CD4-positive, alpha-beta T cell treated with Interleukin-21 for 1 hour (primary cell): ENCODE measurements around the gene ADSL.
"Not testable (repeated sequence)": the region's sequence is repeated elsewhere in the genome, so short reads cannot be mapped to it uniquely, and the experiment has no call there.

ENCODE experiments used
- DNase-seq: peaks from one replicate; pipeline ENCODE4 v3.0.0-alpha.2; 2020

Gene ADSL

DNA sequence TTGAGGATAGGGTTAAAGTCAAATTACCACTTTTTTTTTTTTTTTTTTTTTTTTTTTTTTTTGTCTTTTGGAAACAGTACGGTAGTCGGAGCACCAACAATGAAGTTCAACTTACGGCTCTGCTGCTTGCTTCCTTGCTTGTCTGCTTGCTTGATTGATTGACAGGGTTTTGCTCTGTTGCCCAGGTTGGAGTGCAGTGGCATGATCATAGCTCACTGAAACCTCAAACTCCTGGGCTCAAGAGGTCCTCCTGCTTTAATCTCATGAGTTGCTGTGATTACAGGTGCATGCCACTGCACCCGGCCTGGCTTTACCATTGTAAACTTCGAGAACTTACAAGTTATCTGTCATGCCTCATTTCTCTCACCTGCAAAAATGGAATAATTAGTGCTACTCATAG is 29.8 kb downstream of the ADSL start:
- DNase-seq: no peak

GRCh38 chr22:40377931-40378330 is 31.6 kb downstream of the ADSL start:
- DNase-seq: no peak

DNA sequence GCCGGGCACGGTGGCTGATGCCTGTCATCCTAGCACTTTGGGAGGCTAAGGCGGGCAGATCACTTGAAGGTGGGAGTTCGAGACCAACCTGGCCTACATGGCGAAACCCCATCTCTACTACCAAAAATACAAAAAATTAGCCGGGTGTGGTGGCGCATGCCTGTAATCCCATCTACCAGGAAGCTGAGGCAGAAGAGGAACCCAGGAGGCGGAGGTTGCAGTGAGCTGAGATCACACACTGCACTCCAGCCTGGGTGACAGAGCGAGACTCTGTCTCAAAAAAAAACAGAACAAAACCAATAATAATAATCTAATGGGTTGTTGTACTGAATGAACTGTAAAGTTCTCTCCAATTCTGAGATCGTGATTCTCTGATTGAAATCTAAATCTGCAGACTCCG is 32.1 kb downstream of the ADSL start:
- DNase-seq: not testable (repeated sequence)

DNA sequence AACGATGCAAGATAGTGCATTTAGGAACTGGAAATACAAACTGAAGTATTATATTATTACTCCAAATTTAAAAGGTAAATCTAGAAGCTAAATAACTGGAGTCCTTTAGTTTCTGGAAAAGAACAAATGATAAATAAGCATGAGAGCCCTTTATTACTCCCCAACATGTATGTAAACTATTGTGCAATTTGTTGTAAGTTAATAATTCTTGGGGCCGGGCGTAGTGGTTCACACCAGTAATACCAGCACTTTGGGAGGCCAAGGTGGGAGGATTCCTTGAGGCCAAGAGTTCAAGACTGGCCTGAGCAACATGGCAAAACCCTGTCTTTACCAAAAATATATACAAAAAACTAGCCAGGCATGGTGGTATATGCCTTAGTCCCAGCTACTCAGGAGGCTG is 35.2 kb downstream of the ADSL start:
- no peak for DNase-seq

DNA sequence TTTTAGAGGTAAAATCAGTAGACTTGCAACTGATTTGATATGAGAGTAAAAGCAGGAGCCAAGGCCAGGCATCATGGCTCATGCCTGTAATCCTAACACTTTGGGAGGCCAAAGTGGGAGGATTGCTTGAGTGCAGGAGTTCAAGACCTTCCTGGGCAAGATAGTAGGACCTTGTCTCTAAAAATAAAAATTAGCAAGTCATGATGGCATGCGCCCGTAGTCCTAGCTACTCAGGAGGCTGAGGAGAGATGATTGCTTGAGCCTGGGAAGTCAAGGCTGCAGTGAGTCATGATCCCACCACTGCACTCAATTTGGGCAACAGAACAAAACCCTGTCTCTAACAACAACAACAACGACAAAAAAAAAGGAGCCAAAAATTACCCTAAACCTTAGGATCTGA is 37.6 kb downstream of the ADSL start:
- DNase-seq: no peak

DNA sequence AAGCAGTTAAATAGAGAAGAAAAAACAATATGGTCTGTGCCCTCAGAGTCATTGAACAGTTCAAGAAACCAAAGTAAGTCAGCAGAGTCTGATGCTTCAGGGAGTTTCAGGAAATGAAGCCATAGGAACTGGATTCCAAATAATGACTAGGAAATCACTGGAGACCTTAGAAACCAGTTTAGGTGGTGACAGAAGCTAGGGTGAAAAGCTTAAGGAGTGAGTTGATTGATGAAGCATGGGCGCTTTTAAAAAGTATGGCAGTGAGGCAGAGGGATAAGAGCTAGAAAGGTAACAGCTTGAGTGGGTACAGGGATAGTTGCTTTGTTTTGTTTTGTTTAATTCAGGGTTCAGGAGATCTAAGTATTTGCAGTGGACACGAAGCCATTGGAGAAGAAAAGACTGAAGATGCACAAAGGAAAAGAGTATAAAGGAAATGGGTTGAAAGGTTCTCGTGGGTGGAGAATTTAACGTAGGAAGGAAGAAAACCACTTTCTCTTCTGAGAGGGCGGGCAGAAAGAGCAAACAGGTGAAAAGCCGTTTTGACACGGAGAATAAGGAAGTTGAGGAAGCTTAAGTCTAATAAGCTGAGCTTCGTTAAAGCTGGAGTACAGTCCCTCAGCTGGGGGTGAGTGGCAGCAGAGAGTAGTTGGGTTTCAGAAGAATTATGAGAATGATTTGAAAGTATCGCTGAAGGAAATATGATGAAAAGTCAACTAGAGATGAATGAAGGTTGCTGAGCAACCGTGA is 38.9 kb downstream of the ADSL start:
- DNase-seq: peak; percentile 55

DNA sequence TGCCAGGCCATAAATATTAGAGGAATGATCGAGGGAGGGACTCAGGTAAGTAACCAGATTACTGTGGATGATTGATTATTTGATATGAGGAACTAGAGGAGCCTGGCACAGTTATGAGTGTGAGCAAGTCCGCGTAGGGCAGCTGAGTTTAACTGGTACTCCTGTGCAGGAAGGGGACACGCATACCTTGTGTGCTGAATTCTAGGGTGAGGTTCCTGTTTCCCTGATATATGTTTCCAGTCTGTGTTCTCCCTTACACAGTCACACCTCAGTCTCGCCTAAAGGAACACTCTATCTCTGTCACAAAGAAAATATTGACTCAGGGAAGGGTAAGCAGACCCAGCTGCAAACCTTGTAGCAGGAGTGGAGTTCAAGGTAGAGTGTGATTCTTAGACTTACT is 41.4 kb downstream of the ADSL start:
- DNase-seq: no peak

GRCh38 chr22:40388231-40388630 is 41.9 kb downstream of the ADSL start:
- DNase-seq: no peak

- no peak for DNase-seq
These were observed 45.1 kb downstream of the ADSL start for GRCh38 chr22:40391417-40391816.

GRCh38 chr22:40392618-40393017 is 46.3 kb downstream of the ADSL start:
- no peak for DNase-seq

- DNase-seq: no peak
These were observed 48.3 kb downstream of the ADSL start for GRCh38 chr22:40394607-40395006.

DNA sequence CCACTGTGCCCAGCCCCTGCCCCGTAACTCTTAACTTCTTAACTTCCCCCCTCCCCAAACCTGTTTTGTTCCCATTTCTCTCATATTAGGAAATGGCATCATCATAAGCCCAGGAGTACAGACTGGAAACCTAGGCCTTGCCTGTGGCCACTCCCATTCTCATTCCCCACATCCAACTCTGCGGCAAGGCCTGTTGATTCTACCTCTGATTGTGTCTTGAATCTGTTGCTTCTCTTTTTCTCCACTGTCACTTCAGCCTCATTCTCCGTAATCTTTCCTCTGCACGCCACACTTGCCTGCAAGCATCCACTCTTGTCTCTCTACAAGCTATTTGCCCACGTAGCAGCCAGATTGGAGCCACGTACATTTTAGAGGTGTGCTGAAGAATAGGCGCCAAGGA is 49.3 kb downstream of the ADSL start:
- DNase-seq: no peak

GRCh38 chr22:40396882-40397281 is 50.6 kb downstream of the ADSL start:
- DNase-seq: no peak

- DNase-seq: no peak
These were observed 51.1 kb downstream of the ADSL start for GRCh38 chr22:40397396-40397795.

- DNase-seq: no peak
These were observed 53.3 kb downstream of the ADSL start for GRCh38 chr22:40399621-40400020.

- peak; percentile 68 for DNase-seq
These were observed 53.9 kb downstream of the ADSL start for GRCh38 chr22:40400159-40400558.

GRCh38 chr22:40401532-40401931 is 55.2 kb downstream of the ADSL start:
- DNase-seq: peak; percentile 68

- no peak for DNase-seq
These were observed 55.7 kb downstream of the ADSL start for GRCh38 chr22:40401981-40402406.

DNA sequence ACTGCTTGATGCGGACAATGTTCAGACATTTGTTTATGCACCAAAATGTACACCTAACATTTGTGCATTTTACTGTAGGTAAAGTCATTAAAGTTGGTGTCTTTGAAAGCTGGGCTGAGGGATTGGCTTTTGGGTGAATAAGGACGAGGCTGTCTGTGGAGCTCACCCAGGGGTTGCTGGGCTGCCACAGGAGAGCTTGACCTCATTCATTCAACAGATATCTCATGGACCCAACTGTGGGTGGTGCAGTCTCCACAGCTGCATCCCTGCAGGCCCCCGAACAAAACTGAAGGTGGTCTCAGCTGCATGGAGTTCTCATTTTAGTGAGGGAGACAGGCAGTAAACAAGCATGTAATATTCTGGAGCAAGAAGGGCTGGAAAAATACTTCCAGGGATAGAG is 56.8 kb downstream of the ADSL start:
- DNase-seq: no peak

DNA sequence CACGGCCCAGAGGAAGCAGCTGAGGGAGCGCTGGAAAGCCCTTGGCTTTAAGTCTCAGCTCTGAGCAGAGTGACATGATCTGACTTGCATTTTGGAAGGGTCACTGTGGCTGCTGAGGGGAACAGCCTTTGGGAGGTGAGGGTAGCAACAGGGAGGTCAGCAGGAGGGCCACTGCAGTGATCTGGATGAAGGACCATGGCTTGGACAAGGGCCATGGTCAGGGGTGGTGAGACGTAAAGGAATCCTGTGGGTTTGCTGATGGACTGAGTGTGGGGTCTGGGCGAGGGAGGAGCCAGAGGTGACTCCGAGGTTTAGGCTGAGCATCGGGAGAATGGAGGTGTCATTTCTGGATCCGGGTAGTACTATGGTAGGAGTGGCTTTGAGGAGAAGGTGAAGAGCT is 57.4 kb downstream of the ADSL start:
- DNase-seq: no peak

DNA sequence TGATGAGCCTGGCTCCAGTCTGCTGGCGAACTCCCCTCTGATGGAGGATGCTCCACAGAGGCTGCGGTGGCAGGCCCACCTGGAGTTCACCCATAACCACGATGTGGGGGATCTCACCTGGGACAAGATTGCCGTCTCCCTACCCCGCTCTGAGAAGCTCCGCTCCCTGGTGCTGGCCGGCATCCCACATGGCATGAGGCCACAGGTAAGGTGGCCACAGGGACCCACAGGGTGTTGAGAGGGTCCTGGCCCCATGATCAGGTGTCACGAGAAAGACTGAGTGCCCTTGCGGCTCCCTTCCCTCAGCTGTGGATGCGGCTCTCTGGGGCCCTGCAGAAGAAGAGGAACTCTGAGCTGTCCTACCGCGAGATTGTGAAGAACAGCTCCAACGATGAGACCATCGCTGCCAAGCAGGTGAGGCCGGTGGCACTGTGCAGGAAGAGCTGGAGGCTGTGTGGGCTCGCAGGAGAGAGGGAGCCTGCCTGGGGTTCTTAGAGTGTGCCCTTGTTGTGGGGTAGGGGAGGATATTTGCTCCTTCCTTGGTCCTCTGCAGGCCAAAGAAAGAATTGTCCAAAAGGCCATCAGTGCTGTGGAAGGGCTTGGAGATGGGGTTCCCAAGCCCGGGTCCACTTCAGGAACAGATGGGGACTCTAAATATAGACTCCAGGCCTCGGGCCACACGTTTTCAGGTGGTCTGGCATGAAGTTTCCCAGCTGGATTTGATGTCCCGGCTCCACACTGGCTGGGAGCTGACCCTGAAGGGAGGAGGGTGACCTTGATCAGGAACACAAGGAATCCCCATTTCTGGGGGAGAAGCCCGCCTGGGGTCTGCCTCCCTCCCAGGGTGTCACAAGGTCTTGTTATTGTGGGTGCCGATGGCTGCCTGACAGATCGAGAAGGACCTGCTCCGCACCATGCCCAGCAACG is 58.2 kb downstream of the ADSL start:
- DNase-seq: no peak

DNA sequence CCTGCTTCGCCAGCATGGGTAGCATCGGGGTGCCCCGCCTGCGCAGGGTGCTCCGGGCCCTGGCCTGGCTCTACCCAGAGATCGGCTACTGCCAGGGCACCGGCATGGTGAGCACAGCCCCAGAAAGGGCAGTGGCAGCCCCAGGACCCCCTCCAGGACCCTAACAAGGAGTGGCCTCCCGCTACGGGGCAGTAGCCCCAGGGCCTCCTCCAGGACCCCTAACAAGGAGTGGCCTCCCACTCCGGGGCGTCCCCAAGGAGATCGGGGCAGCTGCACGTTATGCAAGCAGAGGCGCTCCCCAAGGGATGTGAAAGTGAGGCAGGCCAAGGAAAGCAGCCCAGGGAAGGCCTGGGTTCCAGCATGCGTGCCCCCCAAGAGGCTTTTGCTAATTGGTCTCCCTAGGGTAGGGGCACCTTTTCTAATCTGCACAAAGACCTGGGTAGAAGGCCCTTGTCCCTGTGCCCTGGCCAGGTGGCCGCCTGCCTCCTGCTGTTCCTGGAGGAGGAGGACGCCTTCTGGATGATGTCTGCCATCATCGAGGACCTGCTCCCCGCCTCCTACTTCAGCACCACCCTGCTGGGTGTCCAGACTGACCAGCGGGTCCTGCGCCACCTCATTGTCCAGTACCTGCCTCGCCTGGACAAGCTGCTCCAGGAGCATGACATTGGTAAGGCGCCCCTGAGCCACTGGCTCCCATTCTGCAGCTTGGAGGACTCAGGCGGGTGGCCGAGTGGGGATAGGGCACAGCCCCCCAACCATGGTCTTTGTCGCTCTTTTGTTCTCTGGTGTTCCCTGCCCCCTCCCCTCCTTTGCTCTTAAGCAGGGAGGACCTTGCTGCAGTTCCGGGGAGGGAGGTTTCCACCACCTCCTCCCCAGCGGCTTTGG is 59.1 kb downstream of the ADSL start:
- DNase-seq: no peak
